HepG2 (cell line): ENCODE data around the gene PRSS53. TPM values are rescaled to one million over a fixed set of nuclear protein-coding genes. Genes with fewer than 3 reads are reported as not detected.

Source experiments
- ARNT2 ChIP-seq: sonication (generic); formaldehyde crosslinking; IDR thresholded peaks from 2 replicates; pipeline ENCODE4 v1.8.0; 2022; ENCODE audit warnings: mild to moderate bottlenecking, low read depth, missing genetic modification reagents, moderate library complexity
- GZF1 ChIP-seq: sonication (generic); formaldehyde crosslinking; IDR thresholded peaks from 2 replicates; pipeline ENCODE4 v1.5.1; 2020; ENCODE audit warnings: mild to moderate bottlenecking, missing genetic modification reagents
- HOXA3 ChIP-seq: sonication (generic); formaldehyde crosslinking; IDR thresholded peaks from 2 replicates; pipeline ENCODE4 v1.5.0; 2020; ENCODE audit warnings: missing genetic modification reagents
- HOXD1 ChIP-seq: sonication (generic); formaldehyde crosslinking; IDR thresholded peaks from 2 replicates; pipeline ENCODE4 v1.5.0; 2020; ENCODE audit warnings: missing genetic modification reagents
- JUNB ChIP-seq: sonication (generic); formaldehyde crosslinking; IDR thresholded peaks from 2 replicates; pipeline ENCODE4 v1.8.0; 2022; ENCODE audit warnings: missing genetic modification reagents, mild to moderate bottlenecking, borderline replicate concordance
- MED13 ChIP-seq: sonication (generic); formaldehyde crosslinking; IDR thresholded peaks from 2 replicates; pipeline ENCODE4 v1.5.0; 2020; ENCODE audit warnings: missing genetic modification reagents
- MXI1 ChIP-seq: IDR thresholded peaks from 3 replicates; pipeline ENCODE4 v1.6.1; 2012; ENCODE audit warnings: low read depth, low read length, inconsistent platforms, borderline replicate concordance
- RORA ChIP-seq: sonication (generic); formaldehyde crosslinking; IDR thresholded peaks from 2 replicates; pipeline ENCODE4 v1.5.0; 2020; ENCODE audit warnings: mild to moderate bottlenecking, missing genetic modification reagents, moderate library complexity
- RXRA ChIP-seq: sonication (generic); formaldehyde crosslinking; IDR thresholded peaks from 2 replicates; pipeline ENCODE4 v1.5.1; 2020; ENCODE audit warnings: missing genetic modification reagents
- SP140L ChIP-seq: sonication (generic); formaldehyde crosslinking; IDR thresholded peaks from 2 replicates; pipeline ENCODE4 v1.4.0; 2020; ENCODE audit warnings: missing genetic modification reagents, borderline replicate concordance
- TBX2 ChIP-seq: sonication (generic); formaldehyde crosslinking; IDR thresholded peaks from 2 replicates; pipeline ENCODE4 v1.5.0; 2020; ENCODE audit warnings: missing genetic modification reagents, mild to moderate bottlenecking, borderline replicate concordance
- THAP11 ChIP-seq: IDR thresholded peaks from 2 replicates; pipeline ENCODE4 v1.6.1; 2016; ENCODE audit warnings: missing biosample characterization, missing genetic modification reagents
- U2AF2 ChIP-seq: fragments of 200-400 bp; formaldehyde crosslinking; IDR thresholded peaks from 2 replicates; pipeline ENCODE4 v1.6.1; 2017; ENCODE audit warnings: low read depth, mild to moderate bottlenecking, low read length
- YY1 ChIP-seq: IDR thresholded peaks from 2 replicates; pipeline ENCODE4 v1.6.1; 2011; ENCODE audit warnings: low read length, low read depth, moderate library complexity, mild to moderate bottlenecking; ENCODE audit not compliant: insufficient read depth, insufficient replicate concordance
- ZFY ChIP-seq: sonication (generic); formaldehyde crosslinking; IDR thresholded peaks from 2 replicates; pipeline ENCODE4 v1.4.0; 2020; ENCODE audit warnings: missing genetic modification reagents
- ZNF235 ChIP-seq: sonication (generic); formaldehyde crosslinking; IDR thresholded peaks from 2 replicates; pipeline ENCODE4 v1.8.1; 2023; ENCODE audit warnings: mild to moderate bottlenecking, missing genetic modification reagents, borderline replicate concordance
- ZNF350 ChIP-seq: sonication (generic); formaldehyde crosslinking; IDR thresholded peaks from 2 replicates; pipeline ENCODE4 v1.4.0; 2020; ENCODE audit warnings: mild to moderate bottlenecking, low read depth, missing genetic modification reagents, borderline replicate concordance
- ZNF567 ChIP-seq: sonication (generic); formaldehyde crosslinking; IDR thresholded peaks from 2 replicates; pipeline ENCODE4 v1.8.1; 2023; ENCODE audit warnings: mild to moderate bottlenecking, missing genetic modification reagents, borderline replicate concordance
- ZNF605 ChIP-seq: sonication (generic); formaldehyde crosslinking; IDR thresholded peaks from 2 replicates; pipeline ENCODE4 v1.8.0; 2022; ENCODE audit warnings: mild to moderate bottlenecking, missing genetic modification reagents
- ZNF672 ChIP-seq: sonication (generic); formaldehyde crosslinking; IDR thresholded peaks from 2 replicates; pipeline ENCODE4 v1.8.1; 2022; ENCODE audit warnings: missing genetic modification reagents
- ZNF777 ChIP-seq: sonication (generic); formaldehyde crosslinking; IDR thresholded peaks from 2 replicates; pipeline ENCODE4 v1.4.0; 2020; ENCODE audit warnings: missing genetic modification reagents
- ZSCAN22 ChIP-seq: sonication (generic); formaldehyde crosslinking; IDR thresholded peaks from 2 replicates; pipeline ENCODE4 v1.4.0; 2020; ENCODE audit warnings: mild to moderate bottlenecking, missing genetic modification reagents
- polyA plus RNA-seq, 8 experiments: library from polyadenylated mRNA; depleted of rRNA in 3 of 8; stranded (reverse) in 7 of 8; unstranded in 1 of 8; fragments of >200 nt; fragmentation: Illumina TruSeq in 4 of 8; extraction: Trizol in 4 of 8; gene quantifications; 2 replicates each; pipeline versions ENCODE4 v1.2.1 to v1.2.3, GENCODE V29; 2011 to 2016; ENCODE audit warnings: low read depth in 4 of 8, missing spikeins in 1 of 8, mixed read lengths in 1 of 8; ENCODE audit not compliant: insufficient read depth in 1 of 8
- total RNA-seq, 5 experiments: library from RNA; depleted of rRNA; stranded (reverse); fragments of >200 nt; fragmentation: Illumina TruSeq; extraction: Trizol; gene quantifications; 2 replicates each; pipeline ENCODE4 v1.2.3, GENCODE V29; 2016; ENCODE audit warnings: low read depth in 1 of 5
- TF ChIP-seq, protein P1 (sequence below): sonication (generic); formaldehyde crosslinking; IDR thresholded peaks from 2 replicates; pipeline ENCODE4 v1.8.0; 2022; ENCODE audit warnings: mild to moderate bottlenecking, missing genetic modification reagents, moderate library complexity
- TF ChIP-seq, protein P2 (sequence below): sonication (generic); formaldehyde crosslinking; IDR thresholded peaks from 2 replicates; pipeline ENCODE4 v1.4.0; 2020; ENCODE audit warnings: missing genetic modification reagents
- TF ChIP-seq, protein P3 (sequence below): sonication (generic); formaldehyde crosslinking; IDR thresholded peaks from 2 replicates; pipeline ENCODE4 v1.8.0; 2023; ENCODE audit warnings: mild to moderate bottlenecking, missing genetic modification reagents
- TF ChIP-seq, protein P4 (sequence below): sonication (generic); formaldehyde crosslinking; IDR thresholded peaks from 2 replicates; pipeline ENCODE4 v1.4.0; 2020; ENCODE audit warnings: missing genetic modification reagents, borderline replicate concordance

Gene PRSS53
- total and polyA plus RNA-seq, 2 of the 13 experiments (the other 11 are each of a cell fraction or from before 2014, with no cell fraction given): 2.2 to 7.4 TPM

DNA sequence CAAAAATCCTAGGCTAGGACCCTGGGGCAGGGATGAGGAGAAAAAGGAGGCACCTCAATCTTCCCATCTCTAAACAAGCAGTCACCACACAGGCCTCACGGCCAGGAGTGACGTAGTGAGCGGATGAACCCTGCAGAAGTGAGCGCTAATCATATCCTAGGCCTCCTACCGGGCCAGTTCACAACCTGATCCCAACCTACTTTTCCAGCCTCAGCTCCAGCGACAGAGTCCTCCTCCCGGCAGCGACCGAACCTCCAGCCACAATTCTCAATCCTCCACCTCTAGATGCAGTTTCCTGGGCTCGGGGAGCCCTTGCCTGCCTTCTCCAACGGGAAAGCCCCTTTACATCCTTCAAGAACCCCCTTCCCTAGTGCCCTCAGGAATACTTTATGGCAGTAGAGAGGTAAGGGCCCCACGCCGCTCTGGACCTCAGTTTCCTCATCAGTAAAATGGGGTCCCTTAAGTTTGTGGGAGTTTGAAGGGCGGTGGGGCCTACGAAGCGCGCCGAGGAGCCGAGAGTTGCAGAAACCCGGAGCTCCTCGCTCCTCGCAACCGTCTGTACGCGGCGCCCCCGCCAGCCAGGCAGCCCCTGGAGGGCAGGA, 16.1 kb downstream of the PRSS53 start (continued):
- no peak for TF ChIP-seq ZFY (CRISPR knock-in tag)
- TF ChIP-seq MXI1: no peak
- TF ChIP-seq MED13 (CRISPR knock-in tag): no peak
- no peak for TF ChIP-seq ZNF777 (CRISPR knock-in tag)
- peak; percentile 54; the same call in 1 of the 2 replicates for TF ChIP-seq TBX2 (CRISPR knock-in tag)
- TF ChIP-seq ZNF350: 0 out of 2 replicates have a peak, but pooled peaks have one; percentile 53
- TF ChIP-seq ZNF567 (CRISPR knock-in tag): no peak
- TF ChIP-seq, protein P1, sequence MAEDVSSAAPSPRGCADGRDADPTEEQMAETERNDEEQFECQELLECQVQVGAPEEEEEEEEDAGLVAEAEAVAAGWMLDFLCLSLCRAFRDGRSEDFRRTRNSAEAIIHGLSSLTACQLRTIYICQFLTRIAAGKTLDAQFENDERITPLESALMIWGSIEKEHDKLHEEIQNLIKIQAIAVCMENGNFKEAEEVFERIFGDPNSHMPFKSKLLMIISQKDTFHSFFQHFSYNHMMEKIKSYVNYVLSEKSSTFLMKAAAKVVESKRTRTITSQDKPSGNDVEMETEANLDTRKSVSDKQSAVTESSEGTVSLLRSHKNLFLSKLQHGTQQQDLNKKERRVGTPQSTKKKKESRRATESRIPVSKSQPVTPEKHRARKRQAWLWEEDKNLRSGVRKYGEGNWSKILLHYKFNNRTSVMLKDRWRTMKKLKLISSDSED (CRISPR knock-in tag): no peak; the same call in 1 of the 2 replicates
- TF ChIP-seq YY1: no peak
- TF ChIP-seq RORA (CRISPR knock-in tag): peak; percentile 25; the same call in 1 of the 2 replicates
- TF ChIP-seq, protein P2, sequence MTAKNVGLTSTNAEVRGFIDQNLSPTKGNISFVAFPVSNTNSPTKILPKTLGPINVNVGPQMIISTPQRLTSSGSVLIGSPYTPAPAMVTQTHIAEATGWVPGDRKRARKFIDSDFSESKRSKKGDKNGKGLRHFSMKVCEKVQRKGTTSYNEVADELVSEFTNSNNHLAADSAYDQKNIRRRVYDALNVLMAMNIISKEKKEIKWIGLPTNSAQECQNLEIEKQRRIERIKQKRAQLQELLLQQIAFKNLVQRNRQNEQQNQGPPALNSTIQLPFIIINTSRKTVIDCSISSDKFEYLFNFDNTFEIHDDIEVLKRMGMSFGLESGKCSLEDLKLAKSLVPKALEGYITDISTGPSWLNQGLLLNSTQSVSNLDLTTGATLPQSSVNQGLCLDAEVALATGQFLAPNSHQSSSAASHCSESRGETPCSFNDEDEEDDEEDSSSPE (CRISPR knock-in tag): no peak
- TF ChIP-seq ZNF235 (CRISPR knock-in tag): no peak
- peak; percentile 81 for TF ChIP-seq ZNF605 (CRISPR knock-in tag)
- TF ChIP-seq ARNT2 (CRISPR knock-in tag): no peak
- 0 out of 2 replicates have a peak, but pooled peaks have one; percentile 9 for TF ChIP-seq U2AF2
- TF ChIP-seq GZF1 (CRISPR knock-in tag): no peak
- TF ChIP-seq ZSCAN22: no peak
- TF ChIP-seq HOXA3 (CRISPR knock-in tag): no peak
- no peak for TF ChIP-seq RXRA (CRISPR knock-in tag)
- TF ChIP-seq HOXD1 (CRISPR knock-in tag): no peak
- TF ChIP-seq THAP11 (CRISPR knock-in tag): no peak
- 0 out of 2 replicates have a peak, but pooled peaks have one; percentile 10 for TF ChIP-seq SP140L (CRISPR knock-in tag)
- TF ChIP-seq, protein P3, sequence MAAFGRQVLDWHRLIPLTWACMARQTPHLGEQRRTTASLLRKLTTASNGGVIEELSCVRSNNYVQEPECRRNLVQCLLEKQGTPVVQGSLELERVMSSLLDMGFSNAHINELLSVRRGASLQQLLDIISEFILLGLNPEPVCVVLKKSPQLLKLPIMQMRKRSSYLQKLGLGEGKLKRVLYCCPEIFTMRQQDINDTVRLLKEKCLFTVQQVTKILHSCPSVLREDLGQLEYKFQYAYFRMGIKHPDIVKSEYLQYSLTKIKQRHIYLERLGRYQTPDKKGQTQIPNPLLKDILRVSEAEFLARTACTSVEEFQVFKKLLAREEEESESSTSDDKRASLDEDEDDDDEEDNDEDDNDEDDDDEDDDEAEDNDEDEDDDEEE: peak; percentile 36; the same call in 1 of the 2 replicates
- TF ChIP-seq, protein P4, sequence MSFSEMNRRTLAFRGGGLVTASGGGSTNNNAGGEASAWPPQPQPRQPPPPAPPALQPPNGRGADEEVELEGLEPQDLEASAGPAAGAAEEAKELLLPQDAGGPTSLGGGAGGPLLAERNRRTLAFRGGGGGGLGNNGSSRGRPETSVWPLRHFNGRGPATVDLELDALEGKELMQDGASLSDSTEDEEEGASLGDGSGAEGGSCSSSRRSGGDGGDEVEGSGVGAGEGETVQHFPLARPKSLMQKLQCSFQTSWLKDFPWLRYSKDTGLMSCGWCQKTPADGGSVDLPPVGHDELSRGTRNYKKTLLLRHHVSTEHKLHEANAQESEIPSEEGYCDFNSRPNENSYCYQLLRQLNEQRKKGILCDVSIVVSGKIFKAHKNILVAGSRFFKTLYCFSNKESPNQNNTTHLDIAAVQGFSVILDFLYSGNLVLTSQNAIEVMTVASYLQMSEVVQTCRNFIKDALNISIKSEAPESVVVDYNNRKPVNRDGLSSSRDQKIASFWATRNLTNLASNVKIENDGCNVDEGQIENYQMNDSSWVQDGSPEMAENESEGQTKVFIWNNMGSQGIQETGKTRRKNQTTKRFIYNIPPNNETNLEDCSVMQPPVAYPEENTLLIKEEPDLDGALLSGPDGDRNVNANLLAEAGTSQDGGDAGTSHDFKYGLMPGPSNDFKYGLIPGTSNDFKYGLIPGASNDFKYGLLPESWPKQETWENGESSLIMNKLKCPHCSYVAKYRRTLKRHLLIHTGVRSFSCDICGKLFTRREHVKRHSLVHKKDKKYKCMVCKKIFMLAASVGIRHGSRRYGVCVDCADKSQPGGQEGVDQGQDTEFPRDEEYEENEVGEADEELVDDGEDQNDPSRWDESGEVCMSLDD (CRISPR knock-in tag): no peak
- TF ChIP-seq JUNB (CRISPR knock-in tag): no peak
- TF ChIP-seq ZNF672 (CRISPR knock-in tag): no peak
